Fibroblast of mammary gland (primary cell): Measurements from ENCODE around the gene CEBPB.

Experiments
- DNase-seq: peaks from one replicate; pipeline ENCODE4 v3.0.0-alpha.2; 2010; ENCODE audit warnings: low read depth
- H3K4me3 ChIP-seq: 2 replicates; pipeline ENCODE4 v1.5.1; 2011; ENCODE audit warnings: low read depth, mild to moderate bottlenecking, low read length, moderate library complexity; ENCODE audit not compliant: control insufficient read depth
- CTCF ChIP-seq: conservative IDR thresholded peaks from 2 replicates; pipeline ENCODE4 v1.5.1; 2011; ENCODE audit warnings: low read depth, low read length, inconsistent platforms; ENCODE audit not compliant: control insufficient read depth, insufficient read depth

Gene CEBPB

DNA sequence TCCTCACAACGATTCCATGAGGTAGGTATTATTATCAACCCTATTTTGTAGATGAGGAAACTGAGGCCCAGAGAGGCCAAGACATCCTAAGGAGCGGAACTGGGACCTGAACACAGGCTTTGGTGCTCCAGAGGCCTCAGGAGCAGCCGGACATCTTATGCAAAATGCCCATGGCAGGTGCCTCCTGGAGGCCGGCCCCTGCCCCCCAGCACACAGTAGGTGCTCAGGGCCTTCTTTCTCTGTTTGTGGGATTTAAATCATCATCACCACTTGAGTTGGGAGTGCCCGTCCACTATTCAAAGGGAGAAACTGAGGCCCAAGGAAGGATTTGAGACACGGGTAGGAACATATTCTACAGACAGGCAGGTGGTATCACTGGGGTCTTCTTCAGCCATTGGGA lies 41.2 kb downstream of the CEBPB start:
- DNase-seq: no peak
- no peak for TF ChIP-seq CTCF
- no peak overlapping the region for H3K4me3 ChIP-seq

GRCh38 chr20:50232651-50233324 lies 42.2 kb downstream of the CEBPB start:
- no peak for DNase-seq
- no peak for TF ChIP-seq CTCF
- no peak overlapping the region for H3K4me3 ChIP-seq

DNA sequence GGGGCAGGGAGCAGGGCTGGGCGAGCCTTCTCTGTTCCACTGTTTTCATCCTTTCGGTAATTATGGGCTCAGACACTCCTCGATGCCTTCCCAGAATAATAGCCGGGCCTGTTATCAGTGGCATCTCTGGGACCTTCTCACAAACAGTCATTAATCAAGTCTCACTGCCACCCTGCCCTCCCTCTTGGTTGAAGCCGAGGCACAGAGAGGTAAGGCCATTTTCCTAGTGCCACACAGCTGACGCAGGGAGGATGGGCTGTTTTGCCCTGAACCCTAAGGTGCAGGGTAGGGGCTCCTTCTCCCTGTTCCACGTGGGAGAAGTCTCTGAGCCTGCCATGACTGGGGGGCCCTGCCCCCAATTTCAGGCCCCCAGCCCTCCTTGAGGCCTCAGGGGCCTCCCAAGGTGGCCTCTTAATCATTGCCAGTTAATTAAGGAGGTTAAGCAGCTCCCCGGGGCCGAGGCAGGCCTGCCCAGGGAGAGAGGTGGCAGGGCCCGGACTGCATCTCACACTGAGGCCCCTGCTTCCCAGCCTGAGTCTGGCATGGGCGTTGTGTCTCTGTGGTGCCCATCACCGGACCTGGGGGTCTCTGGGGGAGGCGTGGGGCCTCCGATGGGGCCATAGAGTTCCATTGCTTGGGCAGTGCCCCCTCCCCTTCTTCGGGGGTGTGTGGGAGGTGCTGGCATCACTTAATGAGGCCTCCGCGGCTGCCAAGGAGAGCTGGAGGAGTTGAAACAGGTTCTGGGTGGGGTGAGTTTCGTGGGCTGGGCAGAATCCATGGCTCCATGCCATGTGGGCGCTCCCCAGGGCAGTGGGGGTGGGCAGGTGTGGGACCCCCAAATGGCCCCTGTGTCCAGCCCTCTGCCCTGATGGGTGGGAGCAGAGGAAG lies 42.9 kb downstream of the CEBPB start:
- no peak overlapping the region for H3K4me3 ChIP-seq
- no peak for TF ChIP-seq CTCF
- DNase-seq: no peak

DNA sequence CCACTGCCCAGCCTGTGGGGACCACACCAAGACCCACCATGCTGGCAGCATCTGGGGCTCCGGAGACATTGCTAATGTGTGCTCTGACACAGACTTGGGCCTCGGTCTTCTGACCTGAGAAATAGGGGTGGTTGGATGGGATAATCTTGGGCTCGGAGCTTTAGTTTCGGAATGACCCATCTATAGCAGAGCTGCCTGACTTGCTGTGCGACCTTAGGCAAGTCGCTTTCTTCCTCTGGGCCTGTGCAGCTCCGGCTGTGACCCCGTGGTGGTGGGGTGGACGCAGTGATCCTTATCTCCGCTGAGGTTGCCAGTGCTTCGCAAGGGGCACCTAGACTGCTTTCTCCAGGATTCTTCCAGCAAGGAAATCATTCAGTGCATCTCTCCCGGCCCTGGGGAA lies 43.7 kb downstream of the CEBPB start:
- no peak for DNase-seq
- no peak overlapping the region for H3K4me3 ChIP-seq
- no peak for TF ChIP-seq CTCF

DNA sequence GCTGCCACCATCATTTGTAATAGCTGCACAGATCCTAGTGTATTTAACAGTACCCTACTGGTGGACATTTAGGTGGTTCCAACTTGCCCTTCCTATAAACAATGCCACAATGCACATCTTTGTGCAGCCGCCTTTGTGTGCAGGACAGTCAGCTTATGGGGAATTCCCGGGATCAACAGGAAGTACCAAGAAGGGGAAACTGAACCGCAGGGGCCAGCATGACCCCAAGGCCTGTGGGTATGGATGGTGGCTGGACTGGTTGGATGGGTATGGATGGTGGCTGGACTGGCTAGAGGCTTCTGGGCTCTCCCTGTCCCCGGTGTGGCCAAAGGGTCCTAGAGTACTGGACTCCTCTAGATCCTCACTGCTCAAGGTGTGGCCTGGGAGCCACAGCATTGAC lies 46.7 kb downstream of the CEBPB start:
- no peak for TF ChIP-seq CTCF
- no peak overlapping the region for H3K4me3 ChIP-seq
- no peak for DNase-seq

DNA sequence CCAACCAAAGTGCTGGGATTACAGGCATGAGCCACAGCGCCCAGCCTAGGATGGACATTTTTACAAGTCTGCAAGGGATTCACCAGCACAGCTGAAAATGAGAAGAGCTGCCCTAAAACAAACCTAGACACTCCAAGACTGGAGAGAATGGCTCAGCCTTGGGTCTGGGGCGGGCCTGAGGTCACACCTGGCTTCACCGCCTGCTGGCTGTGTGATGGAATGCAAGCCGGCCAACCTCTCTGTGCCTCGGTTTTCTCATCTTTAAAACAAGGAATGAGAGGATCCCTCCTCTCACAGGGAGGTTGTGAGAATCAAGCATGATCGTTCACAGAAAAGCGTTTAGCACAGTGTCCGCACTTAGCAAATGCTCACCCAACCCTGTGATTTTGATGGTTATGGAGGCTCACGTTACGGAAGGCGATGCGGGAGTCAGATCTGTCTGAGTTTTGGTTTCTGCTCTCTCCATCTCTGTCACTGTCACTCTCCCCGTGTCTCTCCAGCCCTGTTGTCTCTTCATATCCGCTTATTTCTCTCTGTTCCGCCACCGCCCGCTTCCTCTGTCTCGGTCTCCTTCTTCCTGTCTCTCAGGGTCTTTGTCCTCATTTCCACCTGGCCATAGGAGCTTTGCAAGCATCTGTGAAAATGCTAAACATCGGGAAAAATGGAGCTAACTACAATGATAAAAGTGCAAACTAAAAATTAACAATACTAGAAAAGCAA lies 47.6 kb downstream of the CEBPB start:
- no peak for TF ChIP-seq CTCF
- H3K4me3 ChIP-seq: no peak overlapping the region
- no peak for DNase-seq
